ENCODE data around the gene PIK3CA.

DNA sequence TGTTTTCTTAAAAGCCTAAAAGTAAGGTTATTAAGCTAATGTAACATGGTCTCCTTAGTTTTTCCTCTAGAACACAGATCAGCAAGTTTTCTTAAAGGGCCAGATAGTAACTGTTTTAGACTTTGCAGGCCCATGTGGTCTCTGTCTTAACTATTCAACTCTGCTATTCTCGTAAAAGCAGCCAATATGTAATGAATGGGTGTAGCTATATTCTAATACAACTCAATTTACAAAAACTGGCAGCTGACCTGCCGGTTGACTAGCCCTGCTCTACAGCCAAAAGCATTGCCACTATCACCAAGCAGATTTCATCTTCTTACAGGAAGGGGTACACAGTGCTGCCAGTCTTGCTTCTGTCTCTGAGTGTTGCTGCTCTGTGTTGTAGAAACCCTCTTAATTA, 75.4 kb downstream of the PIK3CA start:
- no peak for TF ChIP-seq POLR2A (IDR thresholded peaks at IDR 0.05)
- TF ChIP-seq EP300 (IDR thresholded peaks at IDR 0.05): no peak
- TF ChIP-seq CTCF (IDR thresholded peaks at IDR 0.05): no peak
- no peak for TF ChIP-seq POLR2AphosphoS5 (IDR thresholded peaks at IDR 0.05)
